Activated CD4-positive, CD25-positive, alpha-beta regulatory T cell treated with anti-CD3 and anti-CD28 coated beads, Interleukin-2, amount 50 U/mL, for 24 hours (primary cell): ENCODE results near the gene MGAT5.
A peak's percentile ranks its signal among the peaks of the same experiment; 100 is the strongest.

Experiments
- ATAC-seq, 2 donors: fragments of 150-1000 bp; cut with Tn5 transposase; one replicate each; pipeline ENCODE4 v1.10.0; 2021; ENCODE audit warnings: mild to moderate bottlenecking in 1 of 2, moderate library complexity in 1 of 2

Gene MGAT5

GRCh38 chr2:134231301-134231964 is 22.4 kb upstream of the MGAT5 start:
- no peak for ATAC-seq

- no peak for ATAC-seq
These were observed 21.9 kb upstream of the MGAT5 start for GRCh38 chr2:134231965-134232340.

- peak; percentile 0 to 4 for ATAC-seq
These were observed 21.4 kb upstream of the MGAT5 start for GRCh38 chr2:134232461-134232860.

- ATAC-seq = peak; percentile 81 to 87
These were observed 20.8 kb upstream of the MGAT5 start for GRCh38 chr2:134232868-134233727.

- peak; percentile 25 to 30 for ATAC-seq
These were observed 20.1 kb upstream of the MGAT5 start for GRCh38 chr2:134233728-134234136.

- ATAC-seq = no peak
These were observed 19.3 kb upstream of the MGAT5 start for GRCh38 chr2:134234535-134234934.

GRCh38 chr2:134235510-134236144 is 18.2 kb upstream of the MGAT5 start:
- no peak for ATAC-seq

- ATAC-seq = no peak
These were observed 15.5 kb upstream of the MGAT5 start for GRCh38 chr2:134238371-134238770.

- no peak for ATAC-seq
These were observed 13.8 kb upstream of the MGAT5 start for GRCh38 chr2:134240061-134240460.

- ATAC-seq = no peak
These were observed 12.0 kb upstream of the MGAT5 start for GRCh38 chr2:134241911-134242310.

- ATAC-seq = no peak
These were observed 10.6 kb upstream of the MGAT5 start for GRCh38 chr2:134243244-134243643.

GRCh38 chr2:134244086-134244485 is 9.8 kb upstream of the MGAT5 start:
- ATAC-seq = no peak

- ATAC-seq = peak; percentile 43 to 52
These were observed 9.3 kb upstream of the MGAT5 start for GRCh38 chr2:134244587-134244986.

- ATAC-seq = no peak
These were observed 8.4 kb upstream of the MGAT5 start for GRCh38 chr2:134245340-134245984.

GRCh38 chr2:134246154-134246874 is 7.6 kb upstream of the MGAT5 start:
- no peak for ATAC-seq

GRCh38 chr2:134247679-134248078 is 6.2 kb upstream of the MGAT5 start:
- ATAC-seq = no peak

GRCh38 chr2:134248913-134249312 is 5.0 kb upstream of the MGAT5 start:
- ATAC-seq = no peak

- ATAC-seq = peak; percentile 42 to 44
These were observed 4.1 kb upstream of the MGAT5 start for GRCh38 chr2:134249755-134250154.

- ATAC-seq = peak; percentile 42 to 50
These were observed 2.9 kb upstream of the MGAT5 start for GRCh38 chr2:134250840-134251461.

- ATAC-seq = peak; percentile 26 to 52
These were observed 1.7 kb upstream of the MGAT5 start for GRCh38 chr2:134252092-134252750.

- peak; percentile 32 to 40 for ATAC-seq
These were observed 661 bp upstream of the MGAT5 start for GRCh38 chr2:134253117-134253704.
